SU-DHL-6 (cell line): ENCODE data around the gene IL20RA.

ENCODE experiments used
- EZH2phosphoT487 ChIP-seq: fragments of 200-600 bp; sonication (generic), shearing (Covaris generic); conservative IDR thresholded peaks from 2 replicates; pipeline ENCODE4 v1.6.1; 2018; ENCODE audit warnings: mild to moderate bottlenecking, antibody characterized with exemption, low read length, moderate library complexity, mixed read lengths
- TF ChIP-seq, protein P1 (sequence below): fragments of 200-600 bp; sonication (generic); IDR thresholded peaks from one replicate; pipeline ENCODE4 v1.5.1; 2017; ENCODE audit warnings: antibody characterized with exemption, mild to moderate bottlenecking, low read length, moderate library complexity; ENCODE audit not compliant: insufficient read depth, poor library complexity, severe bottlenecking

DNA sequence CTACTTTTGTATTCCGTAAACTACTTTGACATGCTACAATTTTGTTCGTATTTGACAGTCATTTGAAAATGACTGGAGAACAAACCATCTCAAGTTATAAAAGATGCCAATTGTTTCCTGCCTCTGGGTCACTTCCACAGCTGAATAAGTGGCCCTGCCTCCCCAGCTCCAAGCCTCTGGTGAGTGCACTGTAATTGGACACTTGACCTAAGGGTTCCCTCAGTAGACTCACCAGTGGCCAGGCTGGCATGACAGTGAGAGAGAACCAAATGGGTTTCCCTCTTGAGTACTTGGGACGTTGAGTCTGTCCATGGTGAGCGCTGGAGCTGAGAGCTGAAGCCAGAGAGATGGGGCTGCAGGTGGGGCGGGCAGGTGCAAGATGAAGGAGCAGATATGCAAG, 65.6 kb downstream of the IL20RA start:
- TF ChIP-seq, protein P1, sequence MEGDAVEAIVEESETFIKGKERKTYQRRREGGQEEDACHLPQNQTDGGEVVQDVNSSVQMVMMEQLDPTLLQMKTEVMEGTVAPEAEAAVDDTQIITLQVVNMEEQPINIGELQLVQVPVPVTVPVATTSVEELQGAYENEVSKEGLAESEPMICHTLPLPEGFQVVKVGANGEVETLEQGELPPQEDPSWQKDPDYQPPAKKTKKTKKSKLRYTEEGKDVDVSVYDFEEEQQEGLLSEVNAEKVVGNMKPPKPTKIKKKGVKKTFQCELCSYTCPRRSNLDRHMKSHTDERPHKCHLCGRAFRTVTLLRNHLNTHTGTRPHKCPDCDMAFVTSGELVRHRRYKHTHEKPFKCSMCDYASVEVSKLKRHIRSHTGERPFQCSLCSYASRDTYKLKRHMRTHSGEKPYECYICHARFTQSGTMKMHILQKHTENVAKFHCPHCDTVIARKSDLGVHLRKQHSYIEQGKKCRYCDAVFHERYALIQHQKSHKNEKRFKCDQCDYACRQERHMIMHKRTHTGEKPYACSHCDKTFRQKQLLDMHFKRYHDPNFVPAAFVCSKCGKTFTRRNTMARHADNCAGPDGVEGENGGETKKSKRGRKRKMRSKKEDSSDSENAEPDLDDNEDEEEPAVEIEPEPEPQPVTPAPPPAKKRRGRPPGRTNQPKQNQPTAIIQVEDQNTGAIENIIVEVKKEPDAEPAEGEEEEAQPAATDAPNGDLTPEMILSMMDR: no peak
- TF ChIP-seq EZH2phosphoT487: no peak
